Stimulated activated naive CD8-positive, alpha-beta T cell treated with anti-CD3 and anti-CD28 coated beads, Interleukin-15, Interleukin-2, amounts not matched to agents 100 ng/mL and 50 ng/mL, for 24 hours (primary cell): ENCODE results near the gene EID1.

ENCODE experiments used
- H3K27ac Mint-ChIP-seq: one replicate; pipeline ENCODE4 v1.8.0; 2021; ENCODE audit warnings: mild to moderate bottlenecking, mixed read lengths
- H3K27me3 Mint-ChIP-seq: one replicate; pipeline ENCODE4 v1.8.0; 2021; ENCODE audit warnings: mixed read lengths
- H3K36me3 Mint-ChIP-seq: one replicate; pipeline ENCODE4 v1.8.0; 2021; ENCODE audit warnings: low read depth, mixed read lengths
- H3K4me1 Mint-ChIP-seq: one replicate; pipeline ENCODE4 v1.8.0; 2021; ENCODE audit warnings: low read depth, mixed read lengths
- H3K4me3 Mint-ChIP-seq: one replicate; pipeline ENCODE4 v1.8.0; 2021; ENCODE audit warnings: mild to moderate bottlenecking, mixed read lengths
- H3K9me3 Mint-ChIP-seq: one replicate; pipeline ENCODE4 v1.8.0; 2021; ENCODE audit warnings: mixed read lengths

Gene EID1

DNA sequence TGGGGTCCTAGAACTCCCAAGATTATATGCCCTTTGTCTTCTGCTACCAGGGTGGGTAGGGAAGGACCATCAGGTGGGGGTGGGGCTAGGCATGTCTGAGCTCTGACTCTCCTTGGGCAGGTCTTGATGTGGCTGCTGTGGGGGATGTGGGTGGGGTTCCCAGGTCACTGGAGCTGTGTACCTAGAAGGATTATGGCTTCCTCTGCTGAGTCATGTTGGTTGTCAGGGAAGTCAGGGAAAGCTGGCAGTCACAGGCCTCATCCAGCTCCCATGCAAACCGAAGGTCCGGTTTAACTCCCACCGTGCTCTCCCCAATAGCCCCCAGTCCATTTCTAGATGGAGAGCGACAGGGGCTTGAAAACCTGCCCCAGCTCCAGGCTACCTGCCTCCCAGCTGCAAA, 35.2 kb downstream of the EID1 start:
- Mint-ChIP-seq H3K4me3 (no peak overlapping the region), H3K27ac (no peak overlapping the region), H3K4me1 (peaks cover 15% of the 10 kb centered on the region), H3K27me3 (peaks cover 36% of the 10 kb centered on the region), H3K36me3 (peaks cover 13% of the 10 kb centered on the region), H3K9me3 (peaks cover 8% of the 10 kb centered on the region)

- Mint-ChIP-seq H3K4me1 (peaks cover 27% of the 10 kb centered on the region), H3K4me3 (no peak overlapping the region), H3K27me3 (peaks cover 44% of the 10 kb centered on the region), H3K9me3 (peaks cover 12% of the 10 kb centered on the region), H3K27ac (no peak overlapping the region), H3K36me3 (peaks cover 17% of the 10 kb centered on the region)
Observed at GRCh38 chr15:48914717-48915116, 36.8 kb downstream of the EID1 start.

DNA sequence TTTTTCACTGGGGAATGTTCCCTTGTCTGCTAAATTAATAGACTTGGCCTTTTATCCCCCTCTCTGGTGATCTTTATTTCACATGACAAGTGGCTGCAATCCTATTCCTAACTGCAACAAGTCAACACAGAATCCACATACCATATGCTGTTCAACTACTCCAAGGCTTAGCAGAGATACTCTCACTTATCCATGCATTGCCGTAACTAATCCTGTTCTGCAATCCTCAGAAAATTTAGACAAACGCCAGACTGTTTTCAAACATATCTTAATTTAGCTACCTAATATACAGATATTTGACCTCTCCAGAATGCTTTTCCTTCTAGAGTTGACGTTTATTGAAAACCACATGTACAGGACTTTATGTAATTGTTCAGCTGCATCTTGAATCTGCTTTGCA, 37.9 kb downstream of the EID1 start:
- no peak overlapping the region for H3K4me3 Mint-ChIP-seq
- peaks cover 27% of the 10 kb centered on the region for H3K4me1 Mint-ChIP-seq
- peaks cover 21% of the 10 kb centered on the region for H3K36me3 Mint-ChIP-seq
- no peak overlapping the region for H3K27ac Mint-ChIP-seq
- H3K9me3 Mint-ChIP-seq = peaks cover 8% of the 10 kb centered on the region
- H3K27me3 Mint-ChIP-seq = peaks cover 47% of the 10 kb centered on the region

- peak overlapping the region; percentile 11 for H3K27ac Mint-ChIP-seq
- H3K9me3 Mint-ChIP-seq = peaks cover 4% of the 10 kb centered on the region
- peaks cover 16% of the 10 kb centered on the region for H3K36me3 Mint-ChIP-seq
- peaks cover 42% of the 10 kb centered on the region for H3K27me3 Mint-ChIP-seq
- H3K4me1 Mint-ChIP-seq = peaks cover 27% of the 10 kb centered on the region
- H3K4me3 Mint-ChIP-seq = no peak overlapping the region
Observed at GRCh38 chr15:48916721-48917120, 38.8 kb downstream of the EID1 start.

- Mint-ChIP-seq H3K4me1 (peaks cover 56% of the 10 kb centered on the region), H3K4me3 (no peak overlapping the region), H3K36me3 (peaks cover 55% of the 10 kb centered on the region), H3K27ac (no peak overlapping the region), H3K9me3 (peaks cover 22% of the 10 kb centered on the region), H3K27me3 (peaks cover 30% of the 10 kb centered on the region)
Observed at GRCh38 chr15:48922046-48922445, 44.1 kb downstream of the EID1 start.

- H3K27me3 Mint-ChIP-seq = peaks cover 13% of the 10 kb centered on the region
- peak overlapping the region; percentile 97 for H3K27ac Mint-ChIP-seq
- peak overlapping the region; percentile 12 for H3K4me3 Mint-ChIP-seq
- peaks cover 56% of the 10 kb centered on the region for H3K36me3 Mint-ChIP-seq
- H3K4me1 Mint-ChIP-seq = peaks cover 60% of the 10 kb centered on the region
- peaks cover 22% of the 10 kb centered on the region for H3K9me3 Mint-ChIP-seq
Observed at GRCh38 chr15:48924528-48925393, 46.8 kb downstream of the EID1 start.

DNA sequence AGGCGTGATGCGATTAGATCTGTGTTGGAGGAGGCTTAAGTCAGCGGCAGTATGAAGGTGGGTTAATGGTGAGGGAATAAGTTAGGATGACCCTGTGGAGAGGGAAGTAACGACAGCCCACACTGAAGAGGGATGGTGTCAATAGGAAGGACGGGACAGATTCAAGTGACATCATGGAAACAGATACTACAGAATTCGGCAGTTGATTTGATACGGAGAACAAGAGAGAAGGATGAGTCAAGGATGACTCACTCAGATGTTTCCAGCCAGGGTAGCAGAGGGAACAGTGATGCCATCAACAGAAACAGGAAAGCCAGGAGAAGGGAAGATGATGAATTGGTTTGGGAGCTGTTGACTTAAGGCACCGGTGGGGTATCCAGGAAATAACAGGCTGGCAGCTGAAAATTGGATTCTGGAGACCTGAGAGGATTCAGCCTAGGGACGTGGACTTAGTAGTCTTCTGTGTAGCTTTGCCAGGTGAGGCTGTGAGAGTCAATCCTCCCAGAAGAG, 47.8 kb downstream of the EID1 start:
- Mint-ChIP-seq H3K36me3 (peaks cover 53% of the 10 kb centered on the region), H3K9me3 (peaks cover 23% of the 10 kb centered on the region), H3K4me1 (peaks cover 70% of the 10 kb centered on the region), H3K27me3 (peaks cover 10% of the 10 kb centered on the region), H3K4me3 (peak overlapping the region; percentile 71), H3K27ac (peak overlapping the region; percentile 97)

GRCh38 chr15:48928877-48929538, 51.1 kb downstream of the EID1 start:
- Mint-ChIP-seq H3K4me3 (peak overlapping the region; percentile 62), H3K9me3 (peaks cover 24% of the 10 kb centered on the region), H3K4me1 (peaks cover 78% of the 10 kb centered on the region), H3K27ac (peak overlapping the region; percentile 97), H3K36me3 (peaks cover 42% of the 10 kb centered on the region), H3K27me3 (peaks cover 17% of the 10 kb centered on the region)

- H3K4me3 Mint-ChIP-seq = peak overlapping the region; percentile 38
- peaks cover 71% of the 10 kb centered on the region for H3K4me1 Mint-ChIP-seq
- H3K27ac Mint-ChIP-seq = peak overlapping the region; percentile 97
- peaks cover 20% of the 10 kb centered on the region for H3K9me3 Mint-ChIP-seq
- peaks cover 20% of the 10 kb centered on the region for H3K27me3 Mint-ChIP-seq
- H3K36me3 Mint-ChIP-seq = peaks cover 36% of the 10 kb centered on the region
Observed at GRCh38 chr15:48929661-48930060, 51.7 kb downstream of the EID1 start.
